Activated T-cell treated with anti-CD3 and anti-CD28 coated beads, Interleukin-2, amount 50 U/mL, for 1 hour (primary cell): ENCODE results near the gene NELL1.

Experiments used
- DNase-seq: peaks from one replicate; pipeline ENCODE4 v3.0.0-alpha.2; 2020

The NELL1 gene

DNA sequence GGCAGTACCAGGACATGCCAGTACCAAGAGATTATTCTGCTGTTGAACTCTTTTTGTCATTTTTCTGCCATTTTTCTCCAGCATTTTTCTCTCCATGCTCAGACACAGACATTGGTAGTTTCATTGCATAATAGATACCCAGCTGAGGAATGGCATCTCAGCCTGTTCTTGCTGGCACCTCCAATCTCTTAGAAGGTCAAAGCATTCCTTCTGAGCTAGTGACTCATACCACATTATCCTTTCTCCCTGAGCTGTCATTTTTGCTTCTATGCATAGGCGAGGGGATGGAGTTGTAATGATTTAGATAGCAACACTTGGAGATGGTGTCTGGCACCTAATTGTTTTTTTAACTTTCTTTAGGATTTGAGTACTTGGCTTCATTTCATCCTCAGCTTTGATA, 321.1 kb downstream of the NELL1 start:
- no peak for DNase-seq

DNA sequence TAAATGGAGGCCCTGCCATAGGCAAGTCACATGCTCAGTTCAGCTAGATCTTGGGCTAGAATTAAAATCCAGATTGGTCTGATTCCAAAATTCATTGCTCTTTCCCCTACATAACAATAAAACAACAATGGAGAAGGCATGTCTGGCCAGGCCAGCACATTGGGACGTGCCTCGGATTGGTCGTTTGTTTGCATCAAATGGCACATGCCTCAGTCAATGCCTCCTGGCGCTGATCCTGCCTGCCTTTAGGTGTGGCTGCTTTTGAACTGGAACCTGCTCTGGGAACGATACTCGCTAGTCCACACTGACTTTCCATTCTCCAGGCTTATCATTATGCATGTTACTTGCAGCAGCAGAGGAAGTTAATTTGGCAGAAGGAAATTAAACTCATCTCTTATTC, 322.1 kb downstream of the NELL1 start:
- DNase-seq, result no peak

DNA sequence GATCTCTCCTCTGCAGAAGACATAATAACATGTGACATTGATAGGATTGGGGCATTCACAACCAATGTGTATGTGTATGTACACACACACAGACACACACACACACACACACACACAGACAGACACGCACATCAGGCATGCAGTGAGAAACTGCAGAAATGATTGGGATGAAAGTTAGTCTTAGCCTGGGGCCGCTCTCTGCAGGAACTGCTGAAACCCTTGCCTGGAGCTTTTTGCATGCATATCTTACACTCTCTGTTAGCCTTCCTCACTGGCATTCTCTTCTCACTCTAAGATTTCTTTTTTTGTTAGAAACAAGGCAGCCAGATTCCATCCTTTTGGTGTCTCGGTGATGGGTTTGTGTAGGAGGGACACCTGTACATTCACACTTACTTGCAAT, 337.9 kb downstream of the NELL1 start:
- no peak for DNase-seq

DNA sequence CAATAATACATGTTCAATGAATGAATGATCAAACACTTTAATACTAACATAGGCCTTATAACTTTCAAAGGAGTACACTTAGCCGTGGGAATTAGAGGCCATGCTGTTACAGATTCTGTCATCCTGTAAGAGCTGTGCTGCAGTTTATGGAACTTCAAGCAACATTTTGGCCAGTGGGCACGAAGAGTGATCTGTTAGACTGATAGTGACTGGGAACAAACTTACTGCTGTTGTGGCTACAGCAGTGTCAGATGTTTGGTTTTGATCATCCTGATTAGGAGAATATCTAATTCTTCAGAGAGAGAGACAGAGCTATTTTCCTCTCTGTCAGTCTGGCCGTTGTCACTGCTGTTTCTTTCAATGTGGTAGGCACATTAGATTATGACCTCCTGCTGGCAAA, 348.9 kb downstream of the NELL1 start:
- DNase-seq, result no peak

DNA sequence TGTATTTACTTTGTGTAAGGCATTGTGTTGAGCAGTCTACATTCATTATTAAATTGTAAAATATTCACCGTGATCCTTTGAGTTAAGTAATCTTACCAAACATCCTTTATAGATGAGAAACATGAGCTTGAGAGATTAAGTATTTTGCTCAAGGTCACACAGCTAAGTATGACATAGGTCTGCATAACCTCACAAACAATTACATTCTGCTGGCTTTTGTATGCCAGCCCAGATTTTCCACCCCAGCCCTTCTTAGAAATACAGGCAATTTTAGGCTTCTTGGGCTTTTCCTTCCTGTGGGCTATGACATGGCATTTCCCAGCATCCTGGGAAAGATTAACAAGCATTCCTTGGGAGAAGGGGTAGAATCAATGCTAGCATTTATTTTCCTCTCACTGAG, 357.3 kb downstream of the NELL1 start:
- no peak for DNase-seq

DNA sequence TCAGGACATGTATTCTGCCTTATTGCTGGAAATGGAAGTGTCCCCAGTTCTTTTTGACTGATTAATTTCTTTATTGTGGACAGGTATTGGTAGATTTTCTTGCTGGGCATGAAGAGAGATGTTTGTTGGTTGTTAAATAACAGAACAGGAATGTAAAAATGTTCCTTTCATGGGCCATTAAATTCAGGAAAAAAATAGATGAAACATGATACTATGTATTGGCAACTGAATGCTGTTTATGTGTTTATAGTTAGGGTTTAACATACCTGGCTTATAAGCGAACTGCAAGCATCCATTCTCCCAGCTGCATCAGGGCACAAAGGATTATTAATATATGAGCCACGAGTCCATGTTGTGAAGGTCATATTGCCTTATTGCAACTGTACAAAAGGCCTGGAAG, 368.5 kb downstream of the NELL1 start:
- no peak for DNase-seq

DNA sequence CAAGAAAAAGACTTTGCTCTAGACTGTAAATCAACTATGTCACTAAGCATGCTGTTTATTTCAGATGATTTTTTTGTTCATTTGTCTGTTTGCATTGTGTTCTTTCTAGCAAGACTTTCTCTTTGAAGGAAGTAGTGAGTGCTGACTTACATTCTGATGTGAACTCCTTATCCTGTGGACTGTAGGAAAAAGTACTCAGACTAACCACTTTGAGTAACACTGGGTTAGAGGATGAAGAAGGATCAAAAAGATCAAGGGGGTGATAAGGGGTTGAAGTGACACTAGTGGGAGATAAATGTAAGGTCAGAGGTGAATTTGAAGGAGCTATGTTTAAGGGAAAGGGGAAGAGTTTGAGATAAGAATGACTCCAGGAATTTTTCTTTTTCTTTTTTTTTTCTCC, 369.4 kb downstream of the NELL1 start:
- DNase-seq, result no peak

DNA sequence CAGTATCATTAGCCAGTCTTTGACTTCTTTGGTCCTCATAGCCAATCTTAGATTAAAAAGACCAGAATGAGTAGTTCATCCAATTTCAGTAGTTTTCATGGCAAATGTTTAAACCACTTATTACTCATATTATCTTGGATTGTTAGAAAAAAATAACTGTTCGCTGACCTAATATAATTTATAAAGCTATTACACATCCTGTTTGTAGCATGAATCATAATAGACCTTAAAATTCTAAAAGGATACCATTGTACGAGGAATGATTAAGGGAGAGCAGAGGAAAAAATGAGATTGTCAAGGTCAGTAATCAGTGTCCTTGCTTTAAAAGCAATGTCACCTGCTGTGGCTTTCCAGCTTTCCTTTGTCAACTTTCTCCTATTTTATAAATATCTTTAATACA, 371.2 kb downstream of the NELL1 start:
- DNase-seq, result no peak

DNA sequence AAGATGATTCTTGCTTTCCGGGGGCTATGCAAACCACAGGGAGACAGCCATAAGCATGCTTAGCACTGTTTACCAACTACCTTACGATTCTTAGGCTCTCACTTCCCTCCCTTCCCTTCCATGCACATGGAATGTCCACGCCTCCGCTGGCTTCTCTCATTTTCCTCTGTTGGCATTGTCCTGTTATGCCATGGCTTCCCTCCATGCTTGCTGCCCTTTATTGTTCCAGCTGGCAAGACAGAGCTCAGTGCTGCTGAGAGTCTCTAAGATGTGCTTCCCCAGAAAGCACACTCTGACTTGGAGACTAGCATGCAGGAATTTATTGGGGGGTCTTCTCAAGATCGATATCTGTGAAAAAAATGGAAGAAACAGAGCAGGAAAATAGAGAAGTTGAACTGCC, 379.2 kb downstream of the NELL1 start:
- no peak for DNase-seq

DNA sequence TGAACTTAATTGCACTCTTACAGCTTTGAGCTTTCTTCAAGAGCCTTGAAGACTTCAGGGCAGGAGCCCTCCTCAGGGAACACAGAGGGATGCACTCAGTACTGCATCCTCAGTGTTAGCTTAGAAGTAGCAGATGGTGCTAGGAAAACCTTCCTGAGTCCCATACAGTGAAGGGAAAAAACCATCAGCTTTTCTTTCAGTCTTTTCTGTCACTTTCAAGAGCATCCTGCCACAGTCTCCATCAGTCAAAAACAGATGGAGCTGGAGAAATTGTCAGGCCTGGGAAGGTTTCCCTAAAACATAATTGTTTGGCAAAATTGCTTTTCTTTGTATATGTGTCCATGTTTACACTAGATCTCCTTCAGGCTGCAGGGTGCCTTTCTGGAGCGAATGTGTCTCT, 384.1 kb downstream of the NELL1 start:
- no peak for DNase-seq

DNA sequence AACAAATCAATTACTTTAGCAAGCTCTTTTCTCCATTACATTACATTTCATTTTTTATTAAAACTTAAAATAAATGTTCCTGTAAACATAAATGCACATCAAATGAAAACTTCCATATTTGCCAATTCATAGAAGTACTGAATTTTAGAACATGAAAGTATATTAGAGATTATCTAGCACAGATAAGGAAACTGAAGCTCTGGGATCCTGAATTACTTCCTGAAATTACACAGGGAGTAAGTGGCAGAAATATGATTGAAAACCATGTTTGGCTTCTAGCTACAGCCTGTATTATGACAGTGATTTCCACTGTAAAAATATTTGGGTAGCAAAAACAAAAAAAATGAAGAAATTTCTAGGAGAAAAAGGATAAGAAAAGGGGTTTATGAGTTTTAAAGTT, 387.3 kb downstream of the NELL1 start:
- DNase-seq, result no peak

DNA sequence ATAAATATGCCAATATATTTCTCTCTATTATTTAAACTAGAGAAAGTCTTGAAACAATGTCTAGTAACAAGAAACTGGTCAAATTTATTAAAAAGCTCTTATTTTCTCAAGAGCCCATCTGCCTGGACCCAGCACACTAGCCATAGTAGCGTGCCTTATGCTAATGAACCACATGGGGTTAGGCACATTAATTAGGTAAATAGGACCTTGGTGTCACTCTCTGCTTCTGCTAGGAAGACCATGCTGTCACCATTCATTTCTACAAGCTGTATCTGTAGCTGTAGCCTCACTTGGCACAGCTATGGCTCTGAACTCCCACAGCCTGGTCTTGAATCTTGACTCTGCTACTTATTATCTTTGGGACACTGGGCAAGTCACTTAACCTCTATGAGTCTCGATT, 390.5 kb downstream of the NELL1 start:
- DNase-seq, result no peak

DNA sequence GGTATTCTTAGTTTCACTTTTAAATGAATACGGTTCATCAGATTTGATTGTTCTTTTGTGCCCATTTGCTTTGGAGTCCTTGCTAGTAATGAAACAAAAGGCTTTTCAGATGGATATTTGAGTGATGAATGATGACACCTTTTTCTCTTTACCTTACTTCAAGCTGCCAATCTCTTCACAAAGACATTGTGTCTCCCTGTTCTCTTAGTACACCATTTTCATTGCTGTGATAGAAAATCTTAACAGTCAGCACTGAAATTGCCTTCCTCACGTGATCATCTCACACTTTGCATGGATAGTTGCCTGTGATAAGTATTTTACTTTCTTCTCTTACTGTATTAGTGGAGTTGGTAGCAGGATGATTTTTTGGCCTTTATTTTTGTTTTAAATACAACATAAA, 396.6 kb downstream of the NELL1 start:
- no peak for DNase-seq

DNA sequence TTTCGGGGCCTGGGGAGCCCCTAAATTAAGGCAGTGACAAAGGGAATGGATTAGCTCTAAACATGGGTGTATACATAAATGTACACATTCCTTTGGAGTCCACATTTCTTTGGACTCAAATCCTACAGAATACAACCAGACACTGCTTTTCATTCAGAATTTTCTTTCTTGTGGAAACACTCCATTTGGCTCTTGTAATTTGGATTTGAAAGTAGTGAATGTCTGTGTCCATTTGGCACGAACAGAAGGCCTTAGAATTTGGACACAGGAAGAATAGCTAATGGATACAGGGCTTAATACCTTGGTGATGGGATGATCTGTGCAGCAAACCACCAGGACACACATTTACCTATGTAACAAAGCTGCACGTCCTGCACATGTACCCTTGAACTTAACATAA, 399.5 kb downstream of the NELL1 start:
- no peak for DNase-seq

DNA sequence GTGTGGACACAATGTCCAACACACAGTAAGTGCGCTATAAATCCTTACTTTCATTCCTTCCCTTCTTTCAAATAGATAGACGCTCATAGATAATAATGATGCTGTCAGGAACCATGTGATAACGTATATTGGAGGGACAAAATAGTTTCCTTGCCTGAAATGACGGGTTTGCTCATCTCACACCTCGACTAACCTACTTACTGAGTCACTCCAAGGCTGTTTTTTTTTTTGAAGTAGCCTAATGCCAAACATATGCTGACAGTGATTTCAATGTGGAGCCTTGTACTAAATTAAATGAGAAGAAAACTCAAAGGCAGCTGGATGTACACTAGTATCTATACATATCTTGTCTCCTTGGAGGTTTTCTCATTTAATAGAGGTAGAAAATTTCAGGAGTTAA, 400.5 kb downstream of the NELL1 start:
- no peak for DNase-seq

DNA sequence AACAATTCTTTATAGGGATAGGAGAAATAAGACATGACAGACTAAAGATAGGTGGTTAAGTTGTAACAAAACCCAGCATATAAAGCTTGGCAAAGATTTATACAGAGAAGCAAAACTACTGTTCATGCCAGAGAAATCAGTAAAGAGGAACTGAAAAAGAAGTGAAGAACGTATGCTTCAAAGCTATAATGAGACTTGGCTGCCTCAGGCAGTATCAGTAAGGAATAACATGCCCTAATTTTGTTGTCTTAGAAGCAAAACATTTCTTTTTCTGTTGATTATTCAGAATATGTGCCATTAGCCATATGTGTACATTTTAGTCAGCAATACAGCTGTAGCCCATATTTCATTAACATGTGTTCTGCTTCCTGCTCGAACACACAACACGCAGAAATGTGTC, 403.2 kb downstream of the NELL1 start:
- DNase-seq, result no peak

DNA sequence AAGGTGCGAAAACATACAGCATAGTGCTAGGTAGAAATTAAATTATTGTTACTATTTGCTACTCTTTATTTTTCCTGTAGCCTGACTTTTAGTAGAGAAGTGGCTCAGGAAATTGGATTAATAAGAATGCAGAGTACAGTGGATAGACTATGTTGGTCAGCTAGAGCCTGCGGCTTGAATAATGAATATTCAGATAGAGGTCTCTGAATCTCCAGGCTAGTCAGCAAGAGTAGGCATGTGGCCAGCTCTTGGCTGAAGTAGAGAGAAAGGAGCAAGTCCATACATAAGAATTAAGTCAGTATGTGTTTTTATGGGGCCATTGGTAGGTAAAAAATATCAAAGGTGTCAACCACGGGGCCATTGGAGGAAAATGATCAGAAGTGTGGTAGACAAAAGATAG, 413.5 kb downstream of the NELL1 start:
- no peak for DNase-seq

DNA sequence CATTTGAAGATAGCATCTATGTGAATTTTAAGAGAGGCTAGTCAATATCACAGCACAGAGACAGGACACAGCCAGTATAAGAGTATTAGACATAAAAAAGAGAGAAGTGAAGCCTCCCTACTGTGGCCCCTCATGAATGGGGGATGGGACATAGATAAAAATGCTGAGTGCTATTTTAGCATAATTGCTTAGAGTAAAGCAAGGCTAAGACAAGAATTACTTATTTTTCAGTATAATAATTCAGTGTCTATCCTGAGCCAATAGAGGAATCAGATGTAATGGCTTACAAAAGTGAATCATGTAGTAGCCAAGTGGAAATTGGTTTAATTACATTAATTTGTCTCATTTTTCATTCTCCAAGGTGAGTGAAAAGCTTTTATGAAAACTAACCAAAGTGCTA, 419.5 kb downstream of the NELL1 start:
- no peak for DNase-seq

DNA sequence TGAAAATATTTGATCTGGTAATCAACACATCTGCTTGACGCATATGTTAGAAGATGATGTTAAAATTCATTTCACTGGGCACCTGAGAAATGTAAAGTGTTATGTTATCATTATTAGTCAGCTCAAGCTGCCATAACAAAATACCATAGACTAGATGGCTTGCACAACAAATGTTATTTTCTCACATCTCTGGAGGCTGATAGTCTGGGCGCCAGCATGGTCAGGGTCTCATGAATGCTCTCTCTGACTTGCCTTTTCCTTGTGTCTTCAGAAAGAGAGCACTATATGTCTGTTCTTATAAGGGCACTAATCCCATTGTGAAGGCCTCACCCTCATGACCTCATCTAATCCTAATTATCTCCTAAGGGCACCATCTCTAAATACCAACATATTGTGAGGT, 435.3 kb downstream of the NELL1 start:
- no peak for DNase-seq

DNA sequence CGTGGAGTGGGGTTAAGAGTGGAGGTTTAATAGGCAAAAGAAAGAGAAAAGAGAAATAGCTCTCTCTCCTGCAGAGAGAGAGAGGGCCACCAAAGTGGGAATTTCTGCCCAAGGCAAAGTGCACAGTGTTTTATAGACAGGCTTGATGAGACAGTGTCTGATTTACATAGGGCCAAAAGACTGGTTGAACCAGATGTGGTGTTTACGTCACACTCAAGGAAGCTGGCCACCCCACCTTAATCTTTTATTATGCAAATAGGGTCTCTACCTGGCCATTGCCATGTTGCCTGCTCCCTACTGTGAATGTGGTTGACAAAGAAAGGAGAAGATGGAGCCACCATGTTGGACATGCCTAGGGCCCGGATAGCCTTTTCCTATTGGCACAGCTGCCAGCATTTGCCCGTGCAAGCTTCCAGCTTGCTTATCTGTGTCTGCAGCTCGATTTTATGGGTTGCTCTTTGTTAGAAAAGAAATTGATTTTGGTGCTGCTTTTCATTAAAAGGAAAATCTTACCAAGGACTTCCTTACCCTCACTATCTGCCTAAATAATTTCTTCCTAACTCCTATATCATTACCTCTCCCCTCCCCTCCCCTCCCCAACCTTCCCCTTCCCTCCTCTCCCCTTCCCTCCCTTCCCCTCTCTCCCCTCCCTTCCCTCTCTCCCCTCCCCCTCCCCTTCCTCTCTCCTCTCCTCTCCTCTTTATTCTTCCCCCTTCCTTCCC, 436.0 kb downstream of the NELL1 start:
- DNase-seq, result no peak

DNA sequence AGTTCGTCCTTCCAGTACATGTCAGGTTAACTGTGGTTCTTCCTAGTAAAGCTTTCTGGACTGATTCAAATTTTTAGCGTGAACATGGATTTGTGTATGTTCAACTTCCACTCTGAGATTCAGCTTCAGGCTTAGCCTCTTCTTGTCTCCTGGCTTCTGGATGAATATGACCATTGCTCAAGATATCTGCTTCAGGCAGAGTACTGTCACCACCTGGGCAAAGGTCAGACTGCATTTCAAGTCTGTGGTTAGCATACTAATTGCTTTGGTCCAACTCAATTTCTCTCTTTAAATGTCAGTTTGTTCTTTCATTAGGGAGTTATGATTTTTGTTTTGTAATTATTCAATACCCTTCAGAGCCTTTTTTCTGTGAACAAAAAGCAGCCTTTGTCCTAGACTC, 440.0 kb downstream of the NELL1 start:
- no peak for DNase-seq

DNA sequence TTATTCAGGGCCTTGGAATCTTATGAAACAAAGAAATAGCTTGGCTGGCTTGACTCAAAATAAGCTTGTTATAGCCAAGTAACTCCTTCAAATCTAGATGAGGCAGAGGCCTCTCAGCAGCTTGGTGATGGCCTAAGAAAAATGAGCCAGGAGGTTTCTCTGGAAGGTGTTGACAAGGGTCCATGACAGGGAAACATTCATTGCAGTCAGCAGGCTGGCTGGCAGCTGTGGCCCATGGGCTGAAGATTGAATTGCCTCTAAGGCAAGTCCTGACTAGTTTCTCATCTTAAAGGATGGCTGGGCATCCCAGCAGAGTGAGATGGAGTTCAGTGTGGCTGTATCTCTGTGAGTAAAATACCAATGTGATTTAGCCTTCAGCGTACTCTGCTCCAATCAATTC, 441.0 kb downstream of the NELL1 start:
- DNase-seq, result no peak

DNA sequence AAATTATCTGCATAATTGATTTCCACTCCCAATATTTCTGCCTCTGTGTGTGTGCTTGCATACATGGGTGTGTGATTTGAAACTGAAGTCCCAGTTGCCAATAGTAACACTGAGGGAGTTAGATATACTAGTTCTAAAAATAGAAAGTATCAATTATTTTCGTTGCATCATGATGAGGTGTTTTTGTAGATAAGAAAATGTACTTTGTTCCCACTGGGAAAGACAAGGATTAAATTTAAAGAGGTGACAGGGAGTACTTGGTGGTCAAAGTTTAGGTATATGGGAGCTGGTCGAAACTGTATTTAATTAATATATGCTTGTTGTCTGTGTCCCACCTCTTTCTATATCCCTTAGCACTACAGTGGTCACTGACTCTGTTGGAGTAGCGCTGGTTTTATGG, 444.5 kb downstream of the NELL1 start:
- no peak for DNase-seq

DNA sequence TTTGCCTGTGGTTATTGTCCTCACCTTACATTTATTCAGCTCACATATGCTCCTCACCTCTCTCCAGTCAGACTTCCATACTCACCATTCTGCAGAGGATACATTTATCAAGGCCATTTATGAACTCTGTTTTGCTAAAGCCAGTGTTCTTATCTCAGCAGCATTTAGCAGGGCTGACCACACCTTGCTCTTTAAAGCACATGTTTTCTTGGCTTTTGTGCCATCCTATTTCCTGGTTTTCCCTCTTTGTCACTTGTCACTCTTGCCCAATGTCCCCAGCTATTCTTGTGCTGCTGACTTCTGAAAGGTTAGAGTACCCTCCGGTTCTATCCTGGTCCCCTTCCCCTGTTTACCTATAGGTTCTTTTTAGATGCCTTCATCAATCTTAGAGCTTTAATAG, 446.6 kb downstream of the NELL1 start:
- no peak for DNase-seq

DNA sequence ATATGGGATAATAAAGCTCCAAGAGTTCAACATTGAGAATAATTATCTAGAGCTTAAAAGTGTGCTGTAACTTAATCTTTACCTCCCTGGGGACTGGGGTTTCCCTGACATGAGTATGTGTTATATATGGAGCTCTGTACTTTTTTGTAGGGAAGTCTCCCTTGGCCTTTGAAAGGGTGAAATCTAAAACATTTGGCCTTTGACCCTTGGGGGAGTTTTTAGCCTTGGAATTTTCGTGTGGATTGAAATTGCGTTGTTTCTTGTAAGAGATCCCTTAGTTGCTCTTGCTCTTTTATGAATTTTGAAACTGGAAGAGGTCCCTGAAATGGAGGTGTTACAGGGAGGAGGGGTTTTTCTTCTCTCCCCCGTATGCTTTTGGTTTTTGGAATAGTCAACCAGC, 450.0 kb downstream of the NELL1 start:
- no peak for DNase-seq

DNA sequence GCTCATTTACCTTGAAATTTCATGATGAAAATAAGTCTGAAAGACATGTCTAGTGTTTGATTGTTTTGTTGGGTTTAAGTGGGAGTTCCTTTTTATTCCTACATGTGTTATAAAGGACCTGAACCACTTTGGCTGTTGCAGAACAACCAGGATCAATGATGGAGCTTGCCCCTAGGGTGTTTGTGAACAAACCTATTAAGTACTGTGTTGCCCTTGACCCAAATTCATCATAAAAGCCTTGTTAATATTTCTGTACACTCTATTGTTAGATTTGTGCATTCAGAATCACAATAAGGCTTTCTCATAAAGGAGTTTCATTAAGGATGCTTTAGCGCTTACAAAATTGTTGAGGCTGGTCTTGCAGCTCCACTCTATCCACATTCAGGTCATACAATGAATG, 452.6 kb downstream of the NELL1 start:
- DNase-seq, result no peak
